ENCODE measurements around the gene SNX11.

Gene SNX11

DNA sequence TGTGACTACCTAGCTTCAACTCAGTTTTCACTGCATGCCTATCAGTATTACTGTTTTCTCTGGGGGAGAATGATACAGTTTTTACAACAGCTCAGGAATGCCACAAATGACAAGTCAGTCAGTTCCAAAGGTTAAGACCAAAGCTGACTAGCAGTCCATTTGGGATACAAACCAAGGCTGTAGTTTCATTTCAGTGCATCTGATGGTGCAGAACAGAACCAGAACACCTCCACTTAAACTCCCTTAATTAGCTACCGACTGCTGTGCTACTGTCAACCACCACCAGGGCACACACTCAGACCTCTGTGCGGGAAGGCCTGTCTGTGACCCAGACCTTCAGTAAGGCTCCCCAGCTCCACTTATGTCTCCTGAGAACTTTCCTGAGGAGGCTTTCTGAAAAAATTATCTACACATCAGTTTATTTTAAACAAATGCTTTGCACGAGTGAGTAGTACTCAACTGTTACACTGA, 39.0 kb upstream of the SNX11 start:
- Histone ChIP-seq H3K4me3 (ENCODE audit: low read depth, low read length) (no peak overlapping the region), H3K27ac (ENCODE audit: extremely low read depth, low read depth, low read length) (0 out of 2 replicates have a peak overlapping the region, but pooled peaks have one; percentile 26), H3K9me3 (ENCODE audit: control insufficient read depth, insufficient read depth, low read depth, low read length) (no peaks in the 10 kb centered on the region), H3K4me1 (ENCODE audit: control insufficient read depth, insufficient read depth, low read length) (no peaks in the 10 kb centered on the region), H3K36me3 (ENCODE audit: control insufficient read depth in 2 of 2, insufficient read depth in 1 of 2, low read length in 2 of 2) (peaks cover 58 to 90% of the 10 kb centered on the region in 2 experiments)
- ChIA-PET POLR2A (interaction anchor here (0.8 to 1.5 kb wide), 4 partner anchors 12 to 43 kb away, joined by 3 to 8 read pairs (median 4); partner anchors contain the start of gene NFE2L1), CTCF (interaction anchor here (0.5 to 4.9 kb wide), 12 partner anchors 10 to 262 kb away, joined by 3 to 35 read pairs (median 4); partner anchors contain the start of gene SNX11)
- TF ChIP-seq ZNF600 (tag by site-specific recombination; IDR thresholded peaks at IDR 0.05), result peak; percentile 87
- TF ChIP-seq GLI4 (tag by site-specific recombination; IDR thresholded peaks at IDR 0.05), result no peak
- 0 out of 2 replicates have a peak, but pooled peaks have one; percentile 41 for TF ChIP-seq PRDM1 (tag by site-specific recombination; IDR thresholded peaks at IDR 0.05)

GRCh38 chr17:48070195-48070594, 37.4 kb upstream of the SNX11 start:
- POLR2A ChIA-PET, result no interaction called here
- CTCF ChIA-PET, result interaction anchor here (0.6 to 4.9 kb wide), 4 partner anchors 8 to 44 kb away, joined by 3 to 35 read pairs (median 4); no protein-coding TSS in a partner anchor

More at GRCh38 chr17:48070195-48070594, 37.4 kb upstream of the SNX11 start:
- TF ChIP-seq REPIN1 (tag by site-specific recombination; IDR thresholded peaks at IDR 0.05; ENCODE audit: low read depth), result no peak
- TF ChIP-seq ZNF626 (tag by site-specific recombination; IDR thresholded peaks at IDR 0.05), result no peak
- TF ChIP-seq GLIS1 (tag by site-specific recombination; IDR thresholded peaks at IDR 0.05), result no peak
- no peak for TF ChIP-seq KLF7 (tag by site-specific recombination; IDR thresholded peaks at IDR 0.05; ENCODE audit: borderline replicate concordance)
- no peak for TF ChIP-seq ZNF391 (tag by site-specific recombination; IDR thresholded peaks at IDR 0.05; ENCODE audit: borderline replicate concordance, low read depth)
- no peak for TF ChIP-seq HOXC10 (CRISPR knock-in tag; IDR thresholded peaks at IDR 0.05)
- TF ChIP-seq PRDM2 (tag by site-specific recombination; IDR thresholded peaks at IDR 0.05; ENCODE audit: borderline replicate concordance), result no peak
- TF ChIP-seq ZBTB26 (tag by site-specific recombination; optimal IDR thresholded peaks at IDR 0.05), result no peak
- TF ChIP-seq OVOL3 (tag by site-specific recombination; IDR thresholded peaks at IDR 0.05), result no peak
- TF ChIP-seq ZNF654 (tag by site-specific recombination; IDR thresholded peaks at IDR 0.05; ENCODE audit: low read depth), result no peak
- TF ChIP-seq ZBTB8A (tag by site-specific recombination; IDR thresholded peaks at IDR 0.05), result no peak
- H3K27ac ChIP-seq (ENCODE audit: extremely low read depth, low read depth, low read length), result no peak overlapping the region
- no peaks in the 10 kb centered on the region for H3K4me1 ChIP-seq (ENCODE audit: control insufficient read depth, insufficient read depth, low read length)
- no peak overlapping the region for H3K4me3 ChIP-seq (ENCODE audit: low read depth, low read length)
- peaks cover 61 to 89% of the 10 kb centered on the region in 2 experiments for H3K36me3 ChIP-seq (ENCODE audit: control insufficient read depth in 2 of 2, insufficient read depth in 1 of 2, low read length in 2 of 2)
- no peaks in the 10 kb centered on the region for H3K9me3 ChIP-seq (ENCODE audit: control insufficient read depth, insufficient read depth, low read depth, low read length)
